HG03575 (cell line): Measurements from ENCODE around the gene TNFRSF8.

Source experiments
- ATAC-seq: cut with Tn5 transposase; IDR thresholded peaks from one replicate; pipeline ENCODE4 v1.9.1; 2021; ENCODE audit not compliant: unreplicated experiment, insufficient number of reproducible peaks, low FRiP score; ENCODE audit errors: extremely low read depth

The TNFRSF8 gene

DNA sequence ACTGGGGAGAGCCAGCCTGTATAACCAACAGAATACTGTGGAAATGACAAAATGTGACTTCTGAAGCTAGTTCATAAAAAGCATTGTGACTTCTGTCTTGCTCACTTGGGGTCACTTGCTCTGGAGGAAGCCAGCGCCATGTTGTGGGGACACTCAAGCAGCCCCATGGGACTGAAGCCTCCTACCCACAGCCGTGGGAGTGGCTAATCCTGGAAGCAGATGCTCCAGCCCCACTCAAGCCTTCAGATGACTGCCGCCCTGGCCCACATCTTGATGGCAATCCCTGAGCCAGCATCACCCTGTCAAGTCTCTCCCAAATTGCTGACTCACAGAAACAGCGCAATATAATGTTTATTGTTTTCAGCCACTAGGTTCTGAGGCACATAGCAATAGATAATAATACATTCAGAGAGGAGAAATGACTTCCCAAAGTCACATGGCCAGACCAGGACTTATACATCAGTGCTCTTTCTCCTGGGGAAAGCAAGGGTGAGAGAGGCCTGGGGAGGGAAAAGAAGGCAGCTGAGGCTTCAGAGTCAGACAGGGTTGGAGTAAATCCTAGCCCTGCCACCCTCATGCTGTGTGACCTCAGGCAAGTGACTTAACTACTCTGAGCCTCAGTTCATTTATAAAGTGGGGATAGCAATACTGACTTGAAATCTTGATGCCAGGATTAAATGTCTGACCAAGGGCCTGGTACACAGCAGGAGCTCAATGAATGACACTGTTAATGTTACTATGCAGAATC lies 5.0 kb upstream of the TNFRSF8 start:
- ATAC-seq, result no peak

DNA sequence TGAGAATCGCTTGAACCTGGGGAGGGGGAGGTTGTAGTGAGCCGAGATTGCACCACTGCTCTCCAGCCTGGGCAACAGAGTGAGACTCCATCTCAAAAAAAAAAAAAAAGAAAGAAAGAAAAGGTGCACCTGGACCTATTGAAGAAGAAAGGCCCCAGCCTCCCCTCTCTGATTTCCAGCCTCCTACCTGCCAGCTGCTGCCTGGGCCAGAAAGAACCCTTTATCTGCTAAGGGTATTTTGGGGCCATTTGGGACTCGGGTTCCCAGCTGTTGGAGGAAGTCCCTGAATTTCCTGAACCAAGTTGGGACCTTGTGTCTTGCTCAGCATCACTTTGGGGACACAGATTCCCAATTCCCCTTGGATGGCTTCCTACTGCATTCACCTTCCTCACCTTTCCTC lies 3.9 kb upstream of the TNFRSF8 start:
- ATAC-seq, result no peak

DNA sequence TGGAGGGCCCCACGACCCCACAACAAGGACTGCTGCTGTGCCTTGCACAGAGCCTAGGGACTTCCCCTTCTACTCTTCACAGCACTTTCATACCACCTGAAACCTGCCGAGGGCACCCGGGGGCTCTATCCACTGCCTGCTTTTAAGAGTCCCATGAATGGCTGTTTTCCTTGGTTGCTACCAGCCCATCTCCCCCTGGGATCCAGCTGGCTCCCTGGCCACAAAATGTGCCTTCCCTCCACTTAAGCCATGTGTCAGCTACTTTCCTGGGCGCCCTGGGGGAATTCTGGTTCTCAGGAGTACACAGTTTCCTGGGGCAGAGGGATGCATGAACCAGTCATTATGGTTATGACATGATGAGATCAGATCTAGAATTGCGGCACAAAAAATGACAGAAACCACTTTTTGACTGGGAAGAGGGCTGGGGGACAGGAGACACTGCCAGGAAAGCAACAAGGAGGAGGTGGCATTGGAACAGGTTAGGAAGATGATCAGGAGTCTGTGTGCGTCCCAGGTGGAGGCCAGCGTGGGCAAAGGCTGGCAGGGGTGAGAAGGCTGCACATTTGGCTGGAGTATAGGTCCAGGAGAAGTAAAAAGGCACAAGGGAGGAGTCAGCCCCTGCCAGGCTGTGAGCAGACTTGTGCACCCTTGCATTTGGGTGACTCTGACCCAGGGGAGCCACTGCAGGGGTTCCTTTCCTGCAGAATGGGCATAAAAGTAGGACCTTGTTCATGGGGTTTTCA lies 3.2 kb upstream of the TNFRSF8 start:
- no peak for ATAC-seq

DNA sequence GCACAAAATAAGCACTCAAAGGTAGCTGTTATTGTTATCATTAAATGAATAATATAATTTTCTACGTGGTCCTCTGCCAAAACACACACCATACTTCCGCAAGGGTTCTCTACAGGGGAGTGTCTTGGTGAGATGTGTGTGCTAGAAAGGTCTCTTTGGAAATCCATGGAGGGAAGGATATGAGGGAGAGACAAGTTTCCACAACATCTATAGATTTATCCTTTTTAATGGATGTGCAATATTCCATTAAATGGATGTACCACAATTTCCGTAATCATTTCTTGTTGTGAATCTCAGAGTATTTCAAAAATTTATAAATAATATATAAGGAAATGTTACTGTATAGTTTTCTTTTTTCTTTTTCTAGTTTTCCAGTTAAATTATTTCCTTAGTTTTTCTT lies 2.6 kb upstream of the TNFRSF8 start:
- ATAC-seq, result no peak

DNA sequence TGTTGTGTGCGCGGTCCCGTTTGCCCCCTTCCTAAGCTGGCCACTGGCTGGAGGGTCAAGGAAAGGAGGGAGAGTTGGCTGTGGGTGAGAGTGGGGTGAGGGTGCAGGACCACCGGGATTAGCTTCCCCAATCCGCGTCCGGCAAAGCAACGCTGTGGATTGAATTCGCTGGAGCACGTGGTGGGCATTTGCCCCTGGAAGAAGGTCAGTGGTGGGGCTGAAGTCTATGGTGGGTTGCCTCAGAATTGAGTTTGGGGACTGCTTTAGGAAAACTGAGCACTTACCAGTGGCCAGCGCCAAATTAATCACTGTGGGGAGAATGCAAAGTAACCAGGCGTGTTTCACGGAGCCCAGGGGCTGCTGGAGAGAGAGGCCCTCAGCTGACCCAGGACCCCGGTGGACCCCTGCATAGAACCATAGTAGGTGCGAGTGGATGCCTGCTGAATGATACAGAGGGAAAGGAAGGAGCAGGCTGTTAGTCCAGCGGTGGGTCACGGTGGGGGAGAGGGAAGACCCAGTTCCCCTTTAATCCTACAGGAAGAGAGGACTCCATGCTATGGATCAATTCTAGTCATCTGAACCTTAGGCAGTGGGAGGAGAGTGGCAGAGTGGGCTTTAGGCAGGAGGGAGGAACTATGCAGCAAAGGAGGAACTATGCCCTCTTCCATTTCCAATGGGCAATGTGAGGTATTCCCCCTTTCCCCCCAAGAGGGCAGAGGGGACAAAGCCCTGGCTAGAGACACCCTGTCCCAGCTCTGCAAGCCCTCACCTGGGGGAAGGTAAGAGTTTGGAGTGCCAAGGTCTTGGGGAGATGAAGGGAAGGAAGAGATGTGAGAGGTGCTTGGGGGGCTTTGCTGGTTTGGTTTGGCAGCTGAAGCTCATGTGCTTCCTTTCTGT lies 1.2 kb downstream of the TNFRSF8 start:
- ATAC-seq, result no peak

DNA sequence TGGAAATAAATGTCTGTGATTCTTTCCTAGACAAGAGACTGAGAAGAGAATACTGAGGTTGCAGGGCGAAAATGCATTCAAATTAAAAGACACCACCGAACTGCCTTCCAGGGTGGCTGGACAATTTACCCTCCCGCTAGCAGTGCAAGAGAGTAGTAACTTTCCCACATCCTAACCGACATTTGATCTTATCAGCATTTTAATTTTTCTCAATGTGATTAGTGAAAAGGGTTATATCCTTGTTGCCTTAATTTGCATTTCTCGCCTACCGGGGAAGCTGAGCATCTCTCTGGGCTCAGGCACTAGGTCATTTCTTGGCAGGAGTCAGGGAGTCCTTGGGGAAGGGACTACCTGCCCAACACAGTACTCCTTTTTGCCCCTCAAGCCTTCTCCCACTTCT lies 2.8 kb downstream of the TNFRSF8 start:
- no peak for ATAC-seq

DNA sequence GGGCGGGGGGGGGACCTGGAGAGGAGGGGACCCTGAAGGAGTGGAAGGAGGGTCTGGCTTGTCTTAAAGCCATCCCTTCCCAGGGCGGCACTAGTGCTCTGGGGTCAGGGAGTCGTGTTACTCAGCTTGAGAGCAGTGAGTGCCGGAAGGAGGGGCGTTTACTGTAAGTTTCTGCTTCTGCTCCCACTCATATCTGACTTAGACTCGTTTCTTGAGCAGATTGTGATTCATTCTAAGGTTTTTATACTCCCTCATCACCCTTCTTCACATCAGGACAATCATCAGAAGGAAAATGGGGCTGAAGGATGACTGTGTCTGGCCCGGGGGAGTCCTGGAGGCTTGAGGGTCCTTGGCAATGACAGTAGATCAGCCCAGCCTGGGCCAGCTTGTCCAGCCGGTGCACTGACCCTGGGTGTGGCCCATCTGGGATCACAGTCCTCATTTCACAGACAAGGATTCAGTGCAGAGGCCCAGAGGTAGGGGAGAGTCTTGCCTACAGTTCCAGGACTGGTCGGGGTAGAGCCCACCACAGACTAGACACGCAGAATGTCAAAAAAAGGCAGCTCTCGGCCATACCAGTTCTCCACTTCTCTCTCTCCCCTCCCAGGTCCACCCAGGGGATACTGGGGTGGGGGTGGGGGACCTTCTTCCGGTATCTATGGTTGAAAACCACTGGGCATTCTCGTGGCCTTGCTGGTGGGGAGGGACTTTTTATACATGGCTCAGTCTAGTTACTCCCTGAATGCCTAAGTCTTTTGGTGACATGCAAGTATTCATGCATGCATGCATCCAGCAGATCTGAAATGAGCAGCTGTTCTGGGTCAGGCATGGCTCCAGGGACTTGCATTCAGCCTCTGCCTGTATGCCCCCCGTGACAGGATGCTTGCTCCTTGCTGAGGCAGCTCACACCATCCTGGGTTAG lies 5.1 kb downstream of the TNFRSF8 start:
- no peak for ATAC-seq

DNA sequence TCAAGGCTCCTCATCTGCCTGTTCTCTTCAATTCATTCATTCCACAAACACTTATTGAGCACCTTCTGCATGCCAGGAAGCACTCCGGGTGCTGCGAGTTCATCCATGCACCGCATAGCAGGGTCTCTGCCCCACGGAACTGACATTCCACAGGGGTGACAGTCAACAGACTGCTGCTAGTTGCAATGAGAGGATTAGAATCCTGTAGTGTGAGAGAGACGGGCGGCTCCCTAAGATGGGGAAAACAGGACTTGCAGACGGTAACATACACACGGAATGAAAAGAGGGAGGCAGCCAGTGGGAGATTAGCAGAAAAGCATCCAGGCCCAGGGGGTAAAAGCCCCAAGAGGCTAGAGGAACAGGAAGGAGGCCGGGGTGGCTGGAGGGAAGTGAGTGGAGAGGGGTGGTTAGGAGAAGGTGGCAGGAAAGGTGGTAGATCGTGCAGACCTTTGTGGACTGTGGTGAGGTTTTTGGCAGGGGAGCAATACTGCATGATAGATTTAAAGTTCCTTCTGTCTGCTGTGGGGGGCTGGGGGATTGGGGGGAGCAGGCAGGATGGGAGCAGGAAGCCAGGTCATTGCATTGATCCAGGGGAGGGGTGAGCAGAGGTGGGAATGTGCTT lies 6.6 kb downstream of the TNFRSF8 start:
- ATAC-seq, result no peak

DNA sequence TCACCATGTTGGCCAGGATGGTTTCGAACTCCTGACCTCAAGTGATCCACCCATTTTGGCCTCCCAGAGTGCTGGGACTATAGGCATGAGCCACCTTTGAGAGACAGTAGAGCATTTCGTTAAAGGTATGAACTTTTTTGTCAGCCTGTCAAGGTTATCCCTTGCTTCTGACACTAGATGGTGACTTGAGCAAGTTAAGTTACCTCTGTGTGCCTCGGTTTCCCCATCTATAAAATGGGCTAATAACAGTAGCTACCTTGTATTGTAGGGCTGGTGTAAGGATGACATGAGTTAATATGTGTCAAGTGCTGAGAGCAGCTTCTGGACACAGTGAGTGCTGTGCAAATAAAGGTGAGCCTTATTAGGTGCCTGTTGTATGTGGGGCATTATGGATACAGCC lies 8.8 kb downstream of the TNFRSF8 start:
- no peak for ATAC-seq

DNA sequence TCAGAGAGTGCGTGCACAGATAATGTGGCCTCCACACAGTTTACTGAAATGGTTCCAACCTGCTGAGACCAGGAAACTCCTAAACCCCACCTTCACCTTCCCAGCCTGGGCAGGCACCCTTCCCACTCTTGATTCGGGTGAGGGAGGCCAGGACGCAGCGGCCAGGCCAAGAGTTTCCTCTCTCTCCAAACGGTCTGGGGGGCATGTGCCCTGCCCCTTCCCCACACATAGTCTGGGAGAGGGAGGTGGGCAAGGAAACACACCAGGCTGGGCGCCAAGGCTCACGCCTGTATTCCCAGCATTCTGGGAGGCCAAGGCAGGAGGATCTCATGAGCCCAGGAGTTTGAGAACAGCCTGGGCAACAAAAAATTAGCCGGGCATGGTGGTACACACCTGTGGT lies 9.6 kb downstream of the TNFRSF8 start:
- ATAC-seq, result no peak

DNA sequence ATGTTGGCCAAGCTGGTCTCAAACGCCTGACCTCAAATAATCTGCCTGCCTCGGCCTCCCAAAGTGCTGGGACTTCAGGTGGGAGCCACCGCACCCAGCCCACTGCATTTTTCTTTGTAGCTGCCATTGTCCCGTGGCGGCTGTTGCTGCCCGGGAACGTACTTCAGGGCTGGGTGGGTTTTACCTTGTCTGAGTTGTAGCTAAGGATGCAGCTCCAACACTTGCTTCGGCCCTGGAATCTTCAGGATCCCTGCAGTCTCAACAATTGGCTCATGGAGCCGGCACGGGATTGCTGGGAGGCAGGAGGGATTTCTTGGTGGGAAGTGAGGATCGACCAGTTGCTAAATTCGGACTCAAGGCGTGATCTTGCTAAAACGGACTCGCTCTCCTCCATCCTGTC lies 10.7 kb downstream of the TNFRSF8 start:
- no peak for ATAC-seq

DNA sequence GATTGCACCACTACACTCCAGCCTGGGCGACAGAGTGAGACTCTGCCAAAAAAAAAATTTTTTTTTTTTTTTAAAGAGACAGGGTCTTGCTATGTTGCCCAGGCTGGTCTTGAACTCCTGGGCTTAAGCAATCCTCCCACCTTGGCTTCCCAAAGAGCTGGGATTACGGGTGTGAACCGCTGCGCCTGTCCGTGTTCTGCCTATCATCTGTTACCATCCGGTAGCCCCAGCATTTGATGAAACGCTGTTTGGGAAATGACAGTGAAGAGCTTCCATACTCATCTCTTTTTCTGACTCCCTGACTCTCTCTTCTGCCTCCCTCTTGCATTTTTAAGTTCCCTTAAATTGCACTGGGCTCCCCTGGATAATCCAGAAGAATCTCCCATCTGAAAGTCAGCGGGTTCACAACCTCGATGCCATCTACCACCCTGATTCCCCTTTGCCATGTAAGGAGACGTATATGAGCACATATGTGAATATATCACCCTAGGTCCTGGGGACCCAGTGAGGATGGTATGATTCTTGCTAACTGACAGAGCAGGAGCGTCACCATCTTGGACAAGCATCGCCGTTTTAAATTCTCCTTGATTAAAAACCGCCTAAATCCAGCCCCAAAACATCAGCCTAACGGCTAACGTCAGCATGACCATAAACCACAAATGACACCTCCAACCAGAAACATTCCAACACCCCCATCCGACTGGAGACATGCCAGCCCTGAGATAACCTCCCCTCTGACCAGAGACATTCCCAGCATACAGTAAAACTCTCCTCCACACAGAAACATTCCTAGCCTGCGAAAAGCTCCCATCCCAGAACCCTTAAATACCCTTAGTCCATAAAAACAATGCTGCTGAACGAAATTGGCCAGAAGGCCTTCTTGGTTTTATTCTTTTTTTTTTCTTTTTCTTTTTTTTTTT lies 12.4 kb downstream of the TNFRSF8 start:
- no peak for ATAC-seq

DNA sequence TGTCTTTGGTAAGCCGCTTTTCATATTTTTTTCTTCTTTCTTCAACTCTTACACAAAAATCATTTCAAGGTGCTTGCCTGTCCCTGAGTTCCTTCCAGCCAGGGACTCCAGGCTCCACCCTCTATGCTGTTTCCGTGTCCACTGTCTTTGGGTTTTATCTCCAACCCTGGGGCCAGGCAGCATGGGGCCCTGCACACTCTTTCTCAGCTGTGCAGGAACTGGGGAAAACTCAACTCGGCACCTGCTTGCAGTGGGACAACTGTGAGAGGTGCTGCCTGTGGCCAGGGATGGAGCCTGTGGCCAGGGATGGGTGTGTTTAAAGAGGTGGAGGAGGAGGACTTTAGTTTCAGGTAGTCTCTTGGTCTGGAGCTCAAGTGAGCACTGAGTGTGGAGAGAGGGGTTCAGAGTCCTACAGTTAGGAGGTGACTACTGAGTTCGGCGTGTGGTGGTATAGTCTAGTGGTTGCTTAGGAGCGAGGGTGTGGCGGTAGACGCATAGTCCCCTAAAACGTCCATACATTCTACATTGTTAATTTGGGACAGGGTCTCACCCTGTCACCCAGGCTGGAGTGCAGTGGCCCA lies 13.4 kb downstream of the TNFRSF8 start:
- ATAC-seq, result no peak

DNA sequence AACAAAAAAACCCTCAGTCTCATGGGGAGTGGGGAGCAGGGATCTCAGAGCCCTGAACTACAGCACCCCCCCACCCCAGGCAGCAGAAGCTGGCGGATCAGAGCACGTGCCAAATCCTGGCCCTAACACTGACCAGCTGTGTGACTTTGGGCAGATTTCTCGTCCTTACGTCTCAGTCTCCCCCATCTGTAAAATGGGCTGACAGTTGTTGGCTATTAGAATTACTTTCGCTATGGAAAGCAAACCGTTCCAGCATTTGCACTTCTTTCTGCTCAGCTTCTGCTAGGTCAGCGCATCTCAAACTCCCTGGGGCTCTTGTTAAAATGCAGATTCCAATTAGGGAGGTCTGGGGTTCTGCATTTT lies 15.5 kb downstream of the TNFRSF8 start:
- ATAC-seq, result no peak

DNA sequence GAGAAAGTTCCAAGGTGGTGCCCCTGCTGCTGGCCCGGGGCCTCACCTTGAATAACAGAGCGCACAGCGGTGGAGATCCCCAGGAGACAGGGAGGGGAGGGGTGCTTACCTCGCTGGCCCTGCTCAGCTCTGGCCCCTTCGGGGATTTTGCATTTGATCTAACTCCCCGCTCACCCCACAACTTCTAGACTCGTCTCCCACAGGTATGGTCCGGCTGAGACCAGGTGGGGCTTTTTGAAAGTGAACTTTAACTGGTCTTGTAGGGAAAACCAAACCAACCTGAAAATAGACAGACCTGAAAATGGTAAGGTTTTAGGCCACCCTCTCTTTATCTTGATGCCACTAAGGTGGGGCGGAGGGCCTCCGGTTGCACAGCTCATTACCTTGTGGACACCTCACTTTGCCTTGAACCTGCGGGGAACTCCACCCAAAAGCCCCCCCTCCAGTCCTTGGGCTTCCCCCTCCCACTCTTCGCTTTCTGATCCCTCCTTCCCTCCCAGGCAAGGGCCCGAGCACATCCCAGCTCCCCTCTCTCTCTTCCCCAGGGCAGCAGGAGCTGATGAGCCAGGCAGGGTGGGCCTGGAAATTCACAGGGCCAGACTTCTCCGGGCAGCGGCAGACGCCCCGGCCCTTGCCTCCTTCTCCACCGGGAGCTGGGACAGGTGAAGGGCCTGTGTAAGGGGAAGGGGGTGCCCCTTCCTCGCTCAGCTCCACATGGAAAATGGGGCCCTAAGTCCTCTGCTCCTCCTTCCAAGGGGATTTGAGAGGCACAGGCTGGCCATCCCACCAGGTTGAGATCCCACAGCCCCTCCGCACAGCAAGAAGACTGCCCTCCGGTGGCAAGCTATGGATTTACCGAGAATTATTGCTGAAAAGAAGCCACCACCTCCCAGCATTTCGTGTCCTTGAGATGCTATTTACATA lies 16.1 kb downstream of the TNFRSF8 start:
- no peak for ATAC-seq

DNA sequence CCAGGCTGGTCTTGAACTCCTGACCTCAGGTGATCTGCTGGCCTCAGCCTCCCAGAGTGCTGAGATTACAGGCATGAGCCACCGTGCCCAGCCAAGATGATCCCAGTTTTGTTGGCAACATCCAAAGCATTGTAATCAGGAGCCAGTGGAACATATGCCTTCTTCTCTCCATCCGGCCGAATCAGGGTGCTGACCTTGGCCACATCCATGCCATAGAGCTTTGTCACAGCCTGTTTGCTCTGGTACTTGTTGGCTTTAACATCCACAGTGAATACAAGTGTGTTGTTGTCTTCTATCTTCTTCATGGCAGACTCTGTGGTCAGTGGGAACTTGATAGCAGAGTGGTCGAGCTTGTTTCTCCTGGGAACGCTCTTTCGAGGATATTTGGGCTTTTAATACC lies 17.1 kb downstream of the TNFRSF8 start:
- ATAC-seq, result no peak
